Gastrocnemius medialis (tissue), 4 donors: ENCODE measurements around the gene PDGFD. TPM values are rescaled to one million over a fixed set of nuclear protein-coding genes. Genes with fewer than 3 reads are reported as not detected.

ENCODE experiments used
- ATAC-seq, 2 donors: fragments of 150-250 bp; one replicate each; pipeline ENCODE4 v1.9.1; 2016
- DNase-seq, 2 donors: peaks; one replicate each; pipeline ENCODE4 v3.0.0-alpha.2; 2019
- H3K27ac ChIP-seq, 4 donors: fragments of 200-600 bp; sonication (generic); 1 replicate in 1 of 4; 2 replicates in 3 of 4; pipeline ENCODE4 v1.5.1; 2016 to 2018; ENCODE audit warnings: mild to moderate bottlenecking in 2 of 4, moderate library complexity in 1 of 4
- H3K27me3 ChIP-seq, 3 donors: fragments of 200-600 bp; sonication (generic) in 2 of 3; 1 replicate in 1 of 3; 2 replicates in 2 of 3; pipeline versions ENCODE4 v1.5.1 to v1.6.0; 2016 to 2019; ENCODE audit warnings: mild to moderate bottlenecking in 1 of 3, moderate library complexity in 1 of 3
- H3K36me3 ChIP-seq, 2 donors: fragments of 200-600 bp; sonication (generic) in 1 of 2; one replicate each; pipeline ENCODE4 v1.5.1; 2017 to 2018
- H3K4me1 ChIP-seq, 2 donors: fragments of 200-600 bp; sonication (generic) in 1 of 2; one replicate each; pipeline ENCODE4 v1.5.1; 2016 to 2017; ENCODE audit warnings: mild to moderate bottlenecking in 2 of 2
- H3K4me3 ChIP-seq, 4 donors: fragments of 200-600 bp; sonication (generic) in 3 of 4; 1 replicate in 1 of 4; 2 replicates in 3 of 4; pipeline ENCODE4 v1.5.1; 2016 to 2019; ENCODE audit warnings: mild to moderate bottlenecking in 2 of 4
- H3K9me3 ChIP-seq, 3 donors: fragments of 200-600 bp; sonication (generic) in 2 of 3; 1 replicate in 1 of 3; 2 replicates in 2 of 3; pipeline ENCODE4 v1.5.1; 2016 to 2019
- CTCF ChIP-seq, 5 experiments: fragments of 450-650 bp in 3 of 5; fragments of 200-600 bp in 2 of 5; sonication (generic) in 2 of 5; IDR thresholded peaks in 4 of 5; conservative IDR thresholded peaks in 1 of 5; 1 replicate in 4 of 5; 2 replicates in 1 of 5; pipeline ENCODE4 v1.5.1; 2016 to 2019; ENCODE audit warnings: antibody characterized with exemption in 5 of 5, mild to moderate bottlenecking in 3 of 5, moderate library complexity in 3 of 5
- POLR2A ChIP-seq, 2 donors: fragments of 450-650 bp; IDR thresholded peaks; one replicate each; pipeline ENCODE4 v1.6.1; 2017; ENCODE audit warnings: antibody characterized with exemption in 2 of 2, mild to moderate bottlenecking in 2 of 2, moderate library complexity in 2 of 2
- in situ Hi-C, 4 donors: fragments of 200-750 bp; cut with MboI; loops; one replicate each; pipeline versions ENCODE4 v1.15.0 to v1.8.0; 2017; ENCODE audit warnings: low sequenced_read_pairs in 4 of 4
- intact Hi-C: fragments of 100-400 bp; cut with DNase I; formaldehyde crosslinking; loops from one replicate; pipeline ENCODE4 v1.15.1; 2023; ENCODE audit warnings: low total_unique reads
- total RNA-seq, 4 donors: library from RNA; depleted of rRNA; stranded (reverse); fragments of >200 nt; gene quantifications; one replicate each; pipeline versions ENCODE4 v1.1.0 to v1.2.3, GENCODE V29; 2016

Gene PDGFD
- total RNA-seq, 4 donors from 2014 or later: 2.2 to 4.0 (median 2.9) TPM

- DNase-seq: no peak
- in situ Hi-C loops: no loop called here
- ATAC-seq: no peak
- Histone ChIP-seq H3K36me3 (no peaks in the 10 kb centered on the region), H3K27me3 (no peaks in the 10 kb centered on the region), H3K4me1 (no peaks in the 10 kb centered on the region), H3K4me3 (no peak overlapping the region), H3K27ac (no peak overlapping the region), H3K9me3 (no peaks in the 10 kb centered on the region)
- intact Hi-C loops: no loop called here
- TF ChIP-seq CTCF (IDR thresholded peaks at IDR 0.05 in 4 of 5, conservative IDR thresholded peaks at IDR 0.05 in 1 of 5): no peak
- no peak for TF ChIP-seq POLR2A (IDR thresholded peaks at IDR 0.05)
Observed at GRCh38 chr11:103949781-103950180, 214.2 kb downstream of the PDGFD start.

GRCh38 chr11:103948187-103948763, 215.7 kb downstream of the PDGFD start:
- ATAC-seq (no peak), DNase-seq (no peak)
- H3K36me3 ChIP-seq: no peaks in the 10 kb centered on the region
- H3K27ac ChIP-seq: no peak overlapping the region
- no peaks in the 10 kb centered on the region for H3K9me3 ChIP-seq
- TF ChIP-seq CTCF (IDR thresholded peaks at IDR 0.05 in 4 of 5, conservative IDR thresholded peaks at IDR 0.05 in 1 of 5) (no peak), POLR2A (IDR thresholded peaks at IDR 0.05) (no peak)
- H3K4me1 ChIP-seq: no peaks in the 10 kb centered on the region
- in situ Hi-C loops: no loop called here
- H3K4me3 ChIP-seq: no peak overlapping the region
- intact Hi-C loops: no loop called here
- no peaks in the 10 kb centered on the region for H3K27me3 ChIP-seq

DNA sequence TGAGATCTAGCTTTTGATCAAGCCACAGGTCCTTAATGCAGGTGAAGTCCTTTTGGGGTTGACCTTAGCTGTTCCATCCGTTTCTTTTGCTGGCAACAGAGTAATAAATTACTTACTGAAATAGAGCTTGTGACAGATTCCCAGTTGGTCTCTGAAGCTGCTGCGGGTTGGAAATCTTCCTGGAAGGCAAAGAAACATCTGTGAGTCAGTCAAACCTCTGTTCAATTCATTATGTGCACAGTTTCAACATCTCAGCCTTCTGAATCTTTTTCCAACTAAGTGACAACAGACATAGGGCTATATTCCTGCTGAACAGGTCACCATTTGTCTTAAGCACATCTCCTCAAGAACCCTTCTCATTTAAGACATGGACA, 216.4 kb downstream of the PDGFD start:
- Histone ChIP-seq H3K4me3 (no peak overlapping the region), H3K4me1 (no peaks in the 10 kb centered on the region), H3K9me3 (no peaks in the 10 kb centered on the region), H3K27me3 (no peaks in the 10 kb centered on the region), H3K27ac (no peak overlapping the region), H3K36me3 (no peaks in the 10 kb centered on the region)
- peak; percentile 24 to 47 for ATAC-seq
- DNase-seq: peak; percentile 2 to 17
- intact Hi-C loops (no loop called here), in situ Hi-C loops (no loop called here)
- TF ChIP-seq CTCF (IDR thresholded peaks at IDR 0.05 in 4 of 5, conservative IDR thresholded peaks at IDR 0.05 in 1 of 5) (no peak), POLR2A (IDR thresholded peaks at IDR 0.05) (no peak)

GRCh38 chr11:103946793-103947545, 217.0 kb downstream of the PDGFD start:
- Histone ChIP-seq H3K27me3 (no peaks in the 10 kb centered on the region), H3K36me3 (no peaks in the 10 kb centered on the region), H3K9me3 (no peaks in the 10 kb centered on the region), H3K4me3 (no peak overlapping the region), H3K4me1 (no peaks in the 10 kb centered on the region), H3K27ac (no peak overlapping the region)
- intact Hi-C loops (no loop called here), in situ Hi-C loops (no loop called here)
- DNase-seq: no peak
- TF ChIP-seq CTCF (IDR thresholded peaks at IDR 0.05 in 4 of 5, conservative IDR thresholded peaks at IDR 0.05 in 1 of 5): no peak
- TF ChIP-seq POLR2A (IDR thresholded peaks at IDR 0.05): no peak
- no peak for ATAC-seq
